Left ventricle myocardium superior (tissue), 1 donor: ENCODE data around the gene KCNA1. TPM values are rescaled to one million over a fixed set of nuclear protein-coding genes. Genes with fewer than 3 reads are reported as not detected.
"Not testable (repeated sequence)": the region's sequence is repeated elsewhere in the genome, so short reads cannot be mapped to it uniquely, and the experiment has no call there.

Source experiments
- ATAC-seq: fragments of 200-7000 bp; cut with Tn5 transposase; one replicate; pipeline ENCODE4 v1.9.1; 2020; ENCODE audit warnings: mild to moderate bottlenecking, moderate library complexity
- DNase-seq: peaks from one replicate; pipeline ENCODE4 v3.0.0-alpha.2; 2020
- intact Hi-C: fragments of 100-400 bp; cut with micrococcal nuclease; formaldehyde crosslinking; loops from one replicate; pipeline ENCODE4 v1.11.0; 2022
- long read RNA-seq: library from polyadenylated mRNA; unstranded; transcript quantifications from one replicate; pipeline ENCODE4 v2.0.0, GENCODE V29; 2021
- total RNA-seq: library from RNA; stranded (reverse); fragmentation: NEBNext Ultra II Directional; extraction: Animal tissue kit (Norgen Biotek cat#: 25700); gene quantifications from one replicate; pipeline ENCODE4 v1.2.1, GENCODE V29; 2021
- donor health status: DM: no; HTN: yes; CAD: no; lungs with severe emphysema.

KCNA1 gene
- not detected for total RNA-seq
- long read RNA-seq, result 0 reads

DNA sequence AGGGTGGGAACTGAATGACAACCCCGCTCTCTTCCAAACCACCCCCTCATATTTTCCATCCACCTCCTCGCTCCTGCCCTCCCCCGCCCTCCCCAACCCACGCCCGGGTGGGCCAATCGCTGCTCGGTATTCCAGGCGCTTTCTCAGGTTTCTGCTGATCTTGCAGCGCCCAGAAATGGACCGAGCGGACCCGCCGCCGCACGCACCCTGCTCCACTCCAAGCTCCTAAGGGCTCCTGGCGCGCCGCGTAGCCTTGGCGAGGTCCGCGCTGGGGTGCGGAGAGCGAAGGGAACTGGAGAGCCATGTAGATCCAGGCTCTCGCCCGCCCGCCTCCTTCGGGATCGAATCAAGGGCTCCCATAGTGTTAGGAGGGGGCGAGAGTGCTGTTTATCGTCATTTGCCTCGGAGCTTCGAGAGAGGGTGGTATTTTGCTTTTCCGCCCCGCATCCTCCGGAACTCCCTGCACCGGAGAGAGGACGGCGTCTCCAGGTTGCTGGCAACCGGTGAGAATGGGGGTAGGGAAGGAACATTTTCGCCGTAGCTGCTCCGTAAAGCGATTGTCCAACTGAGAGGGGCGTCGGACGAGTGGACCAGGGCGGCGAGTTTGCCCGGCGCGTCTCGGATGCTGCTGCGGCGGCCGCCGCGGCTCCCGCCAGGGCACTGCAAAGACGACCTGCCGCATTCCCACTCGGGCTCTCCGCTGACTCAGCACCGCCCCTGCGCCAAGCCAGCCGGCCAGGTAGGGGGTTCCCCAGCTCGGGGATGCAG is at the start of gene KCNA1:
Gene KCNA1, plus strand, starts transcription at position 172 of the 768 bp plus-strand sequence. CDS start 1,474 bp downstream, outside the sequence.
- intact Hi-C loops, result no loop called here
- ATAC-seq (peak; percentile 58), DNase-seq (peak; percentile 34)

DNA sequence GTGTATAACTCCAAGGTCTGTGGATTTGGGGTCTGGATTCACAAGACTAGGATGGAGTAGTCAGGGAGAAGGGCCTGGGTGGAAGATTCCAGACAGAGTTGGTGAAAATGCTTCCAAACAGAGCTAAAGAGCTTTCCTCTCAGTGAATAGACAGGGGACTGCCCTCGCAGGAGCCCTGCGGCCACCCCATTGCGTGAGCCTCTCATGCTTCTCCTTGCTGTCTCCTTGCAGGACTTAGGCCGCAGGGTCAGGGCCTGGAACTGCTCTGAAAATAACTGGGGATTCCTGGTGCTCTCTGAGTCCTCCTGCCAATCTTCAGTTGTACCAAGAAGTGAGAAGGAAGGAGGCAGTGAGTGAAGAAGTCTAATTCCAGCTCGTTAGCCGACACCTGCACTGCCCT is 49.0 kb upstream of the KCNA1 start:
- no peak for ATAC-seq
- intact Hi-C loops, result no loop called here
- DNase-seq, result no peak

DNA sequence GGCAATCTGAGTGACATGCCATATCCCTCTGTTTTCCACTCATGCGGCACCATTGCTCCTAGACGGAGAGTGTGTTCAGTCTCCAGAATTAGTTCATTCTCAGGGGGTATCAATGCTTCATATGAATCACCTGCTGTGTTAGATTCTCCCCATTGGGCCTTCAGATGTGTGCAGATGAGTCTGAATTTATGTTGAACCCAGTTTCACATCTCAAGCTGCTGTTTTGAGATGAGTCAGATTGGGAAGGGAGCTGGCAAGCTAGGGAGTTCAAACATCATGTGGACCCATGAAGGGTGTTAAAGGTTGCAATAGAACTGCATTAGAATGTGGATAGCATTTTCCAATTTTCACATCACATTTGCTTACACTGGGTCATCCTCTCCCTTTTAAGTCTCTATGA is 46.9 kb upstream of the KCNA1 start:
- intact Hi-C loops, result no loop called here
- ATAC-seq (no peak), DNase-seq (no peak)

DNA sequence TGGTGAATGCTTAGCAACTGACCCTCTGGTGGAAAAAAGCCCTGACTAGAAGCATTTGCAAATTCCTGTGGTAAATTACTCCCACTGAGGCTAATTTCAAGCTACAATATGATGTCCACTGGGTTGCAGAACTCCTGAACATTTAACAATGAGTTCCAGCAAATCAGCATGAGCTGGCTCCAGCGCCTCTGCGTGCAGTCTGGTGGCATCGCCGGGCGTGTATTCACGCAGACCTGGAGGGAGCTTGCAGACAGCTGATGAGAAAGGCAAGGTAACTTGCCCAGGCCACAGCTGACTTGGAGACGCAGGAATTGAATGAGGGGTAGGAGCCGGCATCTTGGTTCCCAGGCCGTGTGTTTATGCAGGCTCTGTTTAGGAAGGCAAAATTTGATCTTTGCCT is 45.1 kb upstream of the KCNA1 start:
- intact Hi-C loops, result no loop called here
- DNase-seq, result no peak
- no peak for ATAC-seq

DNA sequence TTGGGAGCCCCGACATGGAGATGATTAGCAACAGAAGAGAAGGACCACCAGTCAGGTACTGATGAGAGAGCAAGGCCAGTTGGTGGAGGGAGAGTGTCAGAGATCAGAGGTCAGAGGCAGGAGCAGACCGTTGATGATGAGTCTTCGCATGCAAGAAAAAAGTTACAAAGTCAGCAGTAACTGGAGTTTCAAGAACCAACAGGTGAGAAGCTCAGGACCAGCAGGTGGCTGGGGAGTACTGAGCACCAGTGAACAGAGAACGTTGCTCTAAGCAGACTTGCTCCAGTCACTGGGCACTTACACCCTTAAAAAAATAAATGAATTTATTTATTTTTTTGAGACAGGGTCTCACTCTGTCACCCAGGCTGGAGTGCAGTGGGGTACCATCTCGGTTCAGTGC is 44.5 kb upstream of the KCNA1 start:
- DNase-seq (no peak), ATAC-seq (no peak)
- intact Hi-C loops, result no loop called here

DNA sequence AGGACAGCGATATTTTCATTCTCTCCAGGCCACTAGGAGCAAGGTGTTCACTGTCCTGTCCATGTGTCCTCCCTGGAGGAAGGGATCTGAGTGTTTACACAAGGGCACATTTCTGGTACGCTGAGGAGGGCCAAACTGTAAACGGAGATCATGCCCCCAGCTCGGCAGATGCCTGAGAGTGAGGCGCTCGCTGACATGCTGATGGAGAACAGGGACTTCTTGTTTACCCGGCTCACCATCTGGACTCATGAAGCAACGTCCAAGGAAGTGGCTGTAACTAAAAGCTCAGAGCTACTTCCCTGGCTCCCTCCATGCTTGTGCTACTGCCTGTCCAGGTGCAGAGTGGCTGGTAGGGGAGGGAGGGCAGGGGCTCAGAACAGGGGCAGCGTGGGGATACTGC is 43.4 kb upstream of the KCNA1 start:
- DNase-seq (no peak), ATAC-seq (no peak)

DNA sequence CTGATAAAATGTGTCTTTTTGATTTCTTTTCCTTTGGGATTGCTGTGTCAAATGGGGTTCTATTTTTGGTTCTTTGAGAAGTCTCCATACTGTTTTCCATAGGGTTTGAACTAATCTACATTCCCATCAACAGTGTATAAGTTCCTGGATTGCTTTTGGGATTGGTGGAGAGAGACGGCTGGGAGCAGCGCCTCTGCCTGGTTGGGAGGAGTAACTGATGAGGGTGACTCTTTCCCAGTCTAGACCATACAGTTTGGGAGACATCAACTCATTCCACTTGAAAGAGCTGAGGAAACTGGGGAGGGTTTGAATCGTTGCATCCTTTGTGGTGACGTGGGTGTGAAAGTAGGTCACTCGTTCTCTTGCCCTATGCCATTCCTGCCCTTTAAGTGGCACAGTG is 42.3 kb upstream of the KCNA1 start:
- ATAC-seq, result no peak

More for the DNA sequence above, 43.4 kb upstream of the KCNA1 start:
- intact Hi-C loops, result no loop called here

DNA sequence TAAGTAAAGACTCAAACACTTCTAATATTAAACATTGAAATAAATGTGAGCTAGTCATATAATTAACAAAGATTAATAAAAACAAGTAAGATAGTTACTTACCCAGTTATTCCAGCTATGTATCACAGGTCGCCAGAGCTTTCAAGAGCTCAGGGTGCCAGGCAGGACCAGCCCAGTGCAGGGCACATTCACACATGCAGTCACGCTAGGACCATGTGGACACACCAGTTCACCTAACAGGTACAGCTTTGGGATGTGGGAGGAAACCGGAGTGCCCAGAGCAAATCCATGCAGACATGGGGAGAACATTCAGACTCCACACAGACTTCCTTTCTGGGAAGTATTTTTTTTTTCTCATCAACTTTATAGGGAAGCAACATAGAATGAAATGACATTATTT is 39.3 kb upstream of the KCNA1 start:
- ATAC-seq (no peak), DNase-seq (no peak)
- intact Hi-C loops, result no loop called here

More for the DNA sequence above, 42.3 kb upstream of the KCNA1 start:
- DNase-seq, result no peak
- intact Hi-C loops, result no loop called here

DNA sequence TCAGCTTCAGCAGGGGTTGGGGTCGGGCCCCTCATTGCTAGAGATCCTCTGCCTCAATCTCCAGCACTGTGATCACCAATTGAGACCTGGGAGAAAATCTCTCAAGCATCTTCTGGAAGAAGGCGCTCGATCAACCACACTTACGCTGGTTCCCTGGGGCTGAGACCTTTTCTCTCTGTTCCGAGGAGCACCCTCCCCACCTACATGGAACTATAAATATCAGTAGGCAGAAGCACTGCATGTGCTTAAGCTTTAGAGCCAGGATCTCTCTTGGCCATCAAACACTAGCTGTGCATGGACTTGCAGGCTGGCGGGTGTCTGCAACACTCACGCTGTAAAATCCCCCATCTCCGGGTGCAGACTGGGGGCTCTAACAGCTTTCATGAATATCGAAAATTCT is 38.2 kb upstream of the KCNA1 start:
- intact Hi-C loops, result no loop called here
- no peak for ATAC-seq
- DNase-seq, result no peak

DNA sequence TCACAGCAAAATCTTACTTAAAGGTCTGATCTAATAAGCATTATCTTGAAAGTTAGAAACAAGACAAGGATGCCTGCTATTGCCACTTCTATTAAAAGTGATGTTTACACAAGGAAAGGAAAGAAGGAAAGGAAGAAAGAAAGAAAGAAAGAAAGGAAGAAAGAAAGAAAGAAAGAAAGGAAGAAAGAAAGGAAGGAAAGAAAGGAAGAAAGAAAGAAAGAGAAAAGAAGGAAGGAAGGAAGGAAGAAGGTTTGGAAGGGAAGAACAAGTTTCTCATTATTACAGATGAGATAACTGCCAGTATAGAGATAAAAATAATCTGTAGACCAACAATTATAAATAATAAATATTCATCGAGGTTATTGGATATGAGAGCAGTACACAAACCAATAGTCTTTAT is 35.8 kb upstream of the KCNA1 start:
- ATAC-seq (no peak), DNase-seq (no peak)
- intact Hi-C loops, result no loop called here

DNA sequence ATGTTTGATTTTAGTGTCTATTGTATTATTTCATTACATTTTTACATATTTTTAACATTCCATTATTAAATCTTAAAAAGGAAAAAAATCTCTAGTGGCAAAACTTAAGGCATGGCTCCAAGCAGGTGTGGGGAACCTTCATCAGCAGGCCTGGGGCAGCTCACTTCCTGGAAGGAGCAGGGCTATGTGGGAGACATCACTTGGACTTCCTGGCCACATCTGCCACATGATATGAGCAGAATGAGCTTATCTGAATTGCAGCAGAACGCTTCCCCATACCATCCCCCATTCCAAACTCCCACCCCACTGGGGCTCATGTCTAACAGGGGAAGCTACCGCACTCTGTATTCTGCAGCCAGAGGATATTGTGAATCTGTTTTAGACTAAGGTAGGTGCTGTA is 35.0 kb upstream of the KCNA1 start:
- no peak for DNase-seq
- intact Hi-C loops, result no loop called here
- ATAC-seq, result no peak

DNA sequence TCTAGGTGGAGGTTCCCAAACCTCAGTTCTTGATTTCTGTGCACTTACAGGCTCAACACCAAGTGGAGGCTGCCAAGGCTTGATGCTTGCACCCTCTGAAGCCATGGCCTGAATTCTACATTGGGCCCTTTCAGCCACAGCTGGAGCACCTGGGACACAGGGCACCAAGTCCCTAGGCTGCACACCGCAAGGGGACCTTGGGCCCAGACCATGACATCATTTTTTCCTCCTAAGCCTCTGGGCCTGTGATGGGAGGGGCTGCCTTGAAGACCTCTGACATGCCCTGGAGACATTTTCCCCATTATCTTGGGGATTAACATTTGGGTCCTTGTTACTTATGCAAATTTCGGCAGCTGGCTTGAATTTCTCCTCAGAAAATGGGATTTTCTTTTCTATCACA is 30.2 kb upstream of the KCNA1 start:
- DNase-seq, intact Hi-C loops, ATAC-seq: not testable (repeated sequence)

DNA sequence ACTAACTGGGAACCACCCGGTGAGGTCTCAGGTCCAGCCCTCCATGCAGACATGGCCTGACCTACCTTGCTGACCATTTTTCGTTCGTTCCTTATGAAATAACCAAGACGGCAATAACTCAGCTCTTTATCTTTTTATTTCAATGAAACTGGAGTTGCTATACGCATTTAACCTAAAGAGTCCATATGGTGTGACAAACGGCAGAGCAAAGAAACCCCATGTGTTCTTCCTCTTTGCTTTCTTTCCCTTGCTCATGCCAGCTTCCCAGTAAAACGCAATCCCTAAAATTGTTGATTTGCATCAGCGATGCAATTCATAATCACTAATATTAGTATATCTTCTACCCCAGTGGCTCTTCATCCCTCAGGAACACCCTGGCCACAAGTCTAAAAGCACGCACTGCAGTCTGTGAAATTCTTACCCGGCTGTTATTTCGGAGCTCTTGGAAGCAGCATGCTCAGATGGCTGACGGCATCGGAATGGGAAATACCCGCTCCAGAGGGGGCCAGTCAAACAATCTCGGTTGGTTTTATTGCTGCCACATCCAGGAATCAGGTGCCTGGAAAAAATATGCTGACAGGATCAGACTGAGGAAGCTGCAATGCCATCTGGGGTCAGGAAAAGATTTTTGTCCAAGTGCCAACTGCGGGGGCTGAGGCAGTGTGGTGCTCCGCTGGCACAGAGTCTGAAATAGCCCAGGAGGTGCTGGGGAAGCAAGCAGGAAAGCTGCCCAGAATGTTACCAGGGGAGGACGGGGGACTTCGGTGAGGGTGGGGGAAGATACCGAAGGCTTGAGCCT is 28.2 kb upstream of the KCNA1 start:
- DNase-seq, result no peak
- ATAC-seq, result peak; percentile 68

DNA sequence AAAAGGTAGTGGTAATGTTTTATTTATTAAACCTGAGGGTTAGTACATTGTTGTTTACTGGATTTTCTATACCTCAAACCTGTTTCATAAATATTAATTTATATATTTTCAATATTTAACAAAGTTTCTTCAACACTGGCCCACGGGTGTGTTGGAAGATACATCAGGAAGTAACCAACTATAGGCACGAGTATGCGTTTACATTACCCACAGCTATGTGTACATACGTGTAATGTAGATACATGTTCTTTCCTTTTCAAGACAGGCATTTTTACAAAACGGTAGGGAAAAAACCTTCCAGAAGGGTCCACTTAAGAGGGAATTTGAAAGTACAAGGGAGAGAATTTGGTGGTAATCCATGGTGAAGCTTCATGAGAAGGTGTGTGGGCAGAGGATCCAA is 17.8 kb upstream of the KCNA1 start:
- intact Hi-C loops, result no loop called here
- no peak for ATAC-seq
- DNase-seq, result no peak

More for the DNA sequence above, 28.2 kb upstream of the KCNA1 start:
- intact Hi-C loops, result no loop called here

DNA sequence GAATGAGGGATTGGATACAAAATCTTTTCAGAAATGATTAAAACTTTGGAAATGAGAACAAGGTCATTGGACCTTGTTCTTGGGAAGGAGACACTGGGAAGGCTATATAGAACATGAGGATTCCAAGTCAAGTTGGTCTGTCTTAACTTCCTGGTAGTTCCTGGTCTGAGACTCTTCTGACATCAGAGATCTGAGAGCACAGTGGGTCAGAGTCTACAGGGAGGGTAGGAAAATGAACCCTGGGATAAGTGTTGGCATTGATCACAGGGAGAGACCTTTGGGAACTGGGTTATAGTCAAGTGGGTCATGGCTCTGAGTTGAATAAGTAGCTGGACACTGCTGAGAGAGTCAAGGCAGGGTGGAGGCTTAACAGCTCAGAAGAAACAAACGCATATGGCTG is 17.3 kb upstream of the KCNA1 start:
- ATAC-seq (no peak), DNase-seq (no peak)
- intact Hi-C loops, result no loop called here

DNA sequence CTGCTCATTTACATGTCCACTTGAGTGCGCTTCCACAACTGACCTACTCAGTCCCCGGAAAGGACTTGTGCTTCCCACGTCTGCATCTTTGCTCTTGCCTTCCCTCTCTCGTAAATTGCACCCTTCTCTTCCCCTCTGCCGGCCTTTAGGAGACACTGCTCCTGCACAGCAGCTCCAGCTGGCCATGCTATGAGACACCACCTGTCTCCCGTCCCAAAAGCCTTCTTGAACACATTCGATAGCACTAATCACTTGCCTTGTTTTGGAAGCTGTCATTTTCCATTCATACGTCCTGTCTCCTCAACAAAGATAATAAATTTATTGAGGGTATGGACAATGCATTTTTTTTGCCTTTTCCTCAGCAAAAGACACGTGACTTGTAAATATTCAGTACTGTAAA is 15.7 kb upstream of the KCNA1 start:
- ATAC-seq (no peak), DNase-seq (no peak)
- intact Hi-C loops, result no loop called here

DNA sequence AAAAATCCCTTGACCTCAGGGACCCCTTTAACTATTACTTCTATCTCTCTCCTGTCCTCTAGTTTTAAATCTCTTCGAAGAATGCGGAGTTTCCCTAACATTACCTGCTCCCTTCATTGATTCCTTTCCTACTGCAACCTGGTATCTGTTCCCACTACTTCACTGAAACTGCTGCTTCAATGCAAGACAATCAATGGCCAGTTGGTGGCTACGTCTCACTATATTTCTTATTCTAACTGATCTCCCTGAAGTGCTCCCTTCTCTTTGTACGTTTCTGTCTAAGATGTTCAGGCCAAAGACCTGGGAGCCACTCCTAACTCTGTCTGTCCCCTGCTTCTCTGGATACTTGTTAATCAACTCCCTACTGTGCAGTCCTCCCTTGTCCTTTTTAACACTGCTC is 10.3 kb upstream of the KCNA1 start:
- ATAC-seq (no peak), DNase-seq (no peak)
- intact Hi-C loops, result no loop called here

DNA sequence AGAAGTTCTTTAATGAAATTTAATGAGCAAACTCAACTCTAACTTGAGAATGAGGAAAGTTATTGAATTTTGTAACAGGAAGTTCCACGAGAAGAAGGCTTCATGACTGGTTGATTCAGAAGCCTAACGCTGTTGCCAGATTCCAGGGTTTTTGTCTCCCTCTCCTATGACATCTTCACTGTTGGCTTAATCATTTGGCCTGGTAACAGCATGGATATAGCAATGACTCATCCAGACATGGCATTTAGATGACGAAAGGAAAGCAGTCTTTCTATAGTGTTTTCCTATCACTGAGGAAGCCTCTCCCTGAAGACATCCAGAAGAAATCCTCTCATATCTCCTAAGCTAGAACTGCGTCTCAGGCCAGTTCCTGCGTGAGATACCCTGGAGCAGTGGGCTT is 9.4 kb upstream of the KCNA1 start:
- ATAC-seq, result no peak
- intact Hi-C loops, result no loop called here
- no peak for DNase-seq

DNA sequence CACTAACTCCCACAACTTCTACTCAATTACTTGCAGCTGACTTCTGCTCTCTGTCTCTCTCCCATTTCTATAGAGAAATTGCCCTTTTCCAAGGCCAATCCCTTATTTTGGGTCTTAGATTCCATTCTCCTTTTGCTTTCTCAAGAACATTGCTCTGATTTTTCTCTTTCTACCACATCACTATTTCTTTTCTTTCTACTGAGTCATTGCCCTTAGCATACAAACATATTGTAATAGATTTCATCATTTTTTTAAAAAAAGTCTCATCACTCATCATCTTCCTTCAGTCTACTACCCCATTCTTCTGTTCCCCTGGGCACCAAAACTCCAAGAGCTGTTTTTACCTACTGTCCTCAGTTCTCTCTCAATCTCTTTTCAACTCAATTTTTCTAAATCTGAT is 4.4 kb upstream of the KCNA1 start:
- no peak for ATAC-seq
- DNase-seq, result no peak
- intact Hi-C loops, result no loop called here

DNA sequence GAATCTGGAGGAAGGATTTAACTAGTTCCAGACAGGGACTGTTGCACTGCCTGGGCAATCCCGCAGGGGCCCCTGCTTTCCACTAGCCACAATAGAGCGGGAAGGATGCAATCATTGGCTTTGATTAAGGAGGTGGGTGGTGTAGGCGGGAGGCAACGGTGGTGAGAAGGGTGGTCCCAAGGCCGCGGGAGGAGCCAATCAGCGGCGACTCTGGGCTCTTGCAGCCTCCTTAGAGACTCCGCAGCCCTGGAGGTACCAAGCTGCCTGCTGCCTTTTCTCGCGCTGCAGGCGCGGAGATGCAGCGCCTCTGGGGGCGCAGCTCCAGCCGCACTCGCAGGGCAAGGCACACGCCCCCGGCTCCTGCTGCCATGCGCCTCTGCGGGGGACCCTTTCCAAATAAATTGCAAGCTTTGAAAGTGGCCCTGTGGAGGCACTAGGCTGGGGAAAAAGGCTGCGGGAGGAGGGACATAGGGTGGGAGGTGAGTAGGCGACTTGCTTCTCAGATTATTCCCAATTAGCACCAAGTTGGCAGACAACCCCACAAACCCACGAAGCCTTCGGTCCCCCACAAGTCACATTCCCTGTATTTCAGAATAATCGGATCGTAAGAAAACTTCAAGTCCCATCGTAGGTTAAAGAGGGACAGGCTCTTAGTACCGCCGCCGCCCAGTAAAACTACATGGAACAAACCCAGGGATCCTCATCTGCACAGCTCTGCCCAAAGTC is 858 bp upstream of the KCNA1 start:
- DNase-seq (no peak), ATAC-seq (no peak)
- intact Hi-C loops, result no loop called here
